ENCODE measurements around the gene RHOV. TPM values are rescaled to one million over a fixed set of nuclear protein-coding genes. Genes with fewer than 3 reads are reported as not detected.

The RHOV gene
- total and polyA plus RNA-seq, 2 of the 4 experiments (the other 2 are of a cell fraction) = 0.10 TPM; not detected in 1

DNA sequence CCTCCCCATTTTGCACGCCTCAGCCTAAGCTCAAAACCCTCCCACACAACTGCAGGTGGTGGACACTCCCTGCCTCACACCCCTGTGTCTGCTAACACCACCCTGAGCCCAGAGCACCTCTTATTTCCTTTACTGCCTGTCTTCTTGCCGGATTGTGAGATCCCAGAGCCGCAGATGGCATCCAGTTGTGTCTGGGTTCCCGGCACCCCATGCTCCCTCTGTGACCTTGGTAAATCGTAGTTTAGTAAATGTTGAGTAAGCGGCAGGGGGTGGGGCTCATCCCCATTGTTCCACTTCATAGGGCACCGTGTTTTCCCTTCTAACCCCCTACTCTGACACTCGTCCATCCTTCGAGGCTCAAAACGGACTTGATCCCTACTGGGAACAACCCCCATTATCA is 15.3 kb downstream of the RHOV start:
- Histone ChIP-seq H3K4ac (ENCODE audit: low read depth, low read length) (no peak overlapping the region), H3K18ac (ENCODE audit: low read depth, low read length) (no peak overlapping the region), H3K4me1 (ENCODE audit: control insufficient read depth, insufficient read depth, low read length) (no peaks in the 10 kb centered on the region), H2AK9ac (replicated peaks; ENCODE audit: low read depth, low read length, poor library complexity) (peak overlapping the region; percentile 65), H4K5ac (ENCODE audit: low read depth, low read length) (no peak overlapping the region), H3K79me1 (ENCODE audit: low read depth in 1 of 2, low read length in 2 of 2) (no peaks in the 10 kb centered on the region), H3K56ac (ENCODE audit: extremely low read depth, insufficient read depth, low read length) (no peak overlapping the region), H2BK5ac (ENCODE audit: low read depth, low read length, poor library complexity, severe bottlenecking) (no peak overlapping the region), H3K36me3 (ENCODE audit: control insufficient read depth, insufficient read depth, low read length) (no peaks in the 10 kb centered on the region), H3K14ac (replicated peaks; ENCODE audit: low read depth, low read length) (no peak overlapping the region), H3K4me2 (ENCODE audit: low read depth, low read length) (no peak overlapping the region), H4K20me1 (ENCODE audit: insufficient read depth, low read length) (no peaks in the 10 kb centered on the region; the same call in 1 of the 2 replicates), H3K9me1 (ENCODE audit: insufficient read depth, low read length) (peaks cover 3% of the 10 kb centered on the region; the same call in 1 of the 2 replicates), H4K91ac (ENCODE audit: insufficient read depth, low read depth, low read length) (no peak overlapping the region), H3K4me3 (ENCODE audit: insufficient read depth, low read depth, low read length) (no peak overlapping the region), H2BK120ac (ENCODE audit: low read depth, low read length) (no peak overlapping the region), H3K27me3 (ENCODE audit: control insufficient read depth, insufficient read depth, low read length) (peaks cover 11% of the 10 kb centered on the region), H3K27ac (ENCODE audit: insufficient read depth, low read length) (no peak overlapping the region), H3K9ac (ENCODE audit: low read depth, low read length) (no peak overlapping the region), H3K9me3 (ENCODE audit: control insufficient read depth, insufficient read depth, low read length) (no peaks in the 10 kb centered on the region), H2BK20ac (ENCODE audit: low read depth, low read length) (0 out of 2 replicates have a peak overlapping the region, but pooled peaks have one; percentile 3), H4K8ac (ENCODE audit: low read depth in 2 of 2, low read length in 2 of 2) (no peak overlapping the region), H3K23ac (ENCODE audit: low read depth, low read length) (no peak overlapping the region), H2AFZ (replicated peaks; ENCODE audit: low read length, poor library complexity) (peak overlapping the region; percentile 43), H2AK5ac (ENCODE audit: low read depth, low read length) (no peak overlapping the region), H2BK15ac (ENCODE audit: low read depth, low read length) (no peak overlapping the region)
- ATAC-seq (ENCODE audit: low read depth) (no peak), DNase-seq (no peak)
- no TSS peak for BruUV-seq (replicated peaks)
- CTCF ChIA-PET = interaction anchor here (0.5 to 5.0 kb wide), 12 partner anchors 9 to 289 kb away, joined by 3 to 44 read pairs (median 6); partner anchors contain the start of genes RHOV and VPS18
- POLR2A ChIA-PET (ENCODE audit: unreplicated experiment) = no interaction called here
- intact Hi-C loops (cut with micrococcal nuclease) = no loop called here
- in situ Hi-C loops (cut with MboI; ENCODE audit: low sequenced_read_pairs) = loop anchor here (5.0 kb wide), 1 partner anchor 34 kb away; the partner anchor contains the start of gene VPS18
- TF ChIP-seq RFX5 (IDR thresholded peaks at IDR 0.05; ENCODE audit: low read depth, low read length) (no peak), NFE2L2 (IDR thresholded peaks at IDR 0.05; ENCODE audit: low read depth, low read length) (no peak), SMC3 (IDR thresholded peaks at IDR 0.05; ENCODE audit: low read depth, low read length) (no peak), FOS (IDR thresholded peaks at IDR 0.05; ENCODE audit: low read depth, low read length) (no peak), RAD21 (IDR thresholded peaks at IDR 0.05; ENCODE audit: low read length) (no peak), MAFK (IDR thresholded peaks at IDR 0.05; ENCODE audit: low read depth, low read length) (no peak)
- TF ChIP-seq, protein P1, sequence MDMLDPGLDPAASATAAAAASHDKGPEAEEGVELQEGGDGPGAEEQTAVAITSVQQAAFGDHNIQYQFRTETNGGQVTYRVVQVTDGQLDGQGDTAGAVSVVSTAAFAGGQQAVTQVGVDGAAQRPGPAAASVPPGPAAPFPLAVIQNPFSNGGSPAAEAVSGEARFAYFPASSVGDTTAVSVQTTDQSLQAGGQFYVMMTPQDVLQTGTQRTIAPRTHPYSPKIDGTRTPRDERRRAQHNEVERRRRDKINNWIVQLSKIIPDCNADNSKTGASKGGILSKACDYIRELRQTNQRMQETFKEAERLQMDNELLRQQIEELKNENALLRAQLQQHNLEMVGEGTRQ (IDR thresholded peaks at IDR 0.05; ENCODE audit: low read depth, low read length) = no peak
- WGBS, 2 experiments (ENCODE audit: extremely low coverage in 2 of 2, insufficient read length in 1 of 2) = 100% methylated on average over 1 of the region's 10 CpGs; no CpG with 5 or more reads in 1 of the 2 experiments
- dilution Hi-C loops (cut with HindIII; ENCODE audit: low sequenced_read_pairs, unreplicated experiment) = no loop called here

Data from IMR-90 (cell line).